CD4-positive, alpha-beta T cell treated with Interleukin-4 for 1 hour (primary cell): ENCODE data around the gene HSPA14.
A peak's percentile ranks its signal among the peaks of the same experiment; 100 is the strongest.
"Not testable (repeated sequence)": the region's sequence is repeated elsewhere in the genome, so short reads cannot be mapped to it uniquely, and the experiment has no call there.

Experiments
- DNase-seq, 2 donors: peaks; one replicate each; pipeline ENCODE4 v3.0.0-alpha.2; 2020 to 2022

Gene HSPA14

GRCh38 chr10:14891151-14891550, 53.0 kb downstream of the HSPA14 start:
- no peak for DNase-seq

- peak in 1 of 2 donors; percentile 46 for DNase-seq
Measured at GRCh38 chr10:14904316-14904732, 66.2 kb downstream of the HSPA14 start.

DNA sequence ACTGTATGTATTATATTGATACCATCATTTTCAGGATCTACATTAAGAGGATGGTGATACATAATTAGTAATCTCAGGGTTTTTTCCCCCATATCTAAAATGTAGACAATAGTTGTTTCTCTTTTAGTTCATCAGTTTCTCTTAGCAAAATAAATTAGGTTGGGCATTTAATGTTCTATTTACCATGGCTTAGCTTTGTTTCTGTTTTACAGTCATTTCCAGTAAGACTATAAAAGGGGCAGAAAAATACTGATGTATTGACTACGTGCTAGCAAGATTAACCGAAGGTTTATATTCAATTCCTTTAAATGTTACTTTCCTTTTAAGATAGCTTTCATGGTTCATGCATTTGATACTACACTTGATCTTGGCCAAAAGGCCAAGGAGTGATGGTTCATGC, 66.8 kb downstream of the HSPA14 start:
- no peak for DNase-seq

GRCh38 chr10:14905890-14906289, 67.8 kb downstream of the HSPA14 start:
- DNase-seq = no peak

GRCh38 chr10:14906765-14907164, 68.7 kb downstream of the HSPA14 start:
- no peak for DNase-seq

GRCh38 chr10:14907591-14907990, 69.5 kb downstream of the HSPA14 start:
- not testable (repeated sequence) for DNase-seq

DNA sequence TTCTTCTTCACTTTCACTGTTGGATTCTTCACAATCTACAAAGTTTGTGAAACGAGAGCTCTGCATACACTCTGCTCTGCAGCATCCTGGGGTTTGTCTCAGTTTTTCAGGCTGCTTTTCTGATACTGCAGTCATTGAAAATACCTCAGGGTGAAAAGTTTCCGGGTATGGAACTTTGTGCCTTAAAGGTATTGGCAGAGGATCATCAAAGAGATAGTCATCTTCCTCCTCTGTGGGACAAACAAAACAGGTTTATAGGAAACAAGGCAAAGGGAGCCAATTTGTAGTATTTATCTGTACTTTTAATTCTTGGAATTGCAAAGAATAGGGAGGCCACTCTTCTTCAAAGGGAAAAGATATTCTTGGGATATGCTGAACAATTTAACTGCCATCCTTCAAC, 71.0 kb downstream of the HSPA14 start:
- no peak for DNase-seq

DNA sequence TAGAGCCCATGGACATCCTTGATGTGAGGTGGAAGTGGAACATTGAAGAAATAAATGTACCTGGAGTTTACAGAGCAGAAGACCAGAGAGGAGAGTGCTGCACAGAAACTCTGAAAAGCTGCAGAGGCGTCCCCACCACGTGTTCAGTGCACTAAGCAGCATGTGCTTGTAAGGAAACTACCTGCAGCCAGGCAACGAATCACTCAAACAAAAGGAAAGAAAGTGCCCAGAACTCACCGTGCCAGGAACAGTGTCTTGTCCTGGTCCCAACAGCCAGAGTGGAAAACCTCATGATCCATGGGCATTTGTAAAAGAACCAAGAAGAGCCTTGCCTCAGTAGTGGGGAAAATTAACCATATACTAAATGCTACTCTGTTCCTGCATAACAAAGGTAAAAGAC, 72.8 kb downstream of the HSPA14 start:
- DNase-seq = no peak

GRCh38 chr10:14911801-14912200, 73.7 kb downstream of the HSPA14 start:
- DNase-seq = no peak

DNA sequence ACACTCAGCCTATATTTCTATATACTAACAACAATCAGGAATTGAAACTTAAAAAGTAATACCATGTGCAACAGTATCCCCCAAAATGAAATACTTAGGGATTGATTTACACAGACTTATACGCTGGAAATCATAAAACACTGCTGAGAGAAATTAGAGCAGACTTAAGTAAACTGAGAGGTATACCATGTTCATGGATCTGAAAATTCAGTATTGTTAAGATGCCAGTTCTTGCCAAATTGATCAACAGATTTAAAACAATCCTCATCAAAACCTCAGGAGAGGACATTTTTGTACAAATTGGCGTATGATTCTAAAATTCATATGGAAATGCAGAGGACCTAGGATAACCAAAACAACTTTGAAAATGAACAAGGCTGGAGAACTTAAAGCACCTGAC, 78.5 kb downstream of the HSPA14 start:
- DNase-seq = no peak

DNA sequence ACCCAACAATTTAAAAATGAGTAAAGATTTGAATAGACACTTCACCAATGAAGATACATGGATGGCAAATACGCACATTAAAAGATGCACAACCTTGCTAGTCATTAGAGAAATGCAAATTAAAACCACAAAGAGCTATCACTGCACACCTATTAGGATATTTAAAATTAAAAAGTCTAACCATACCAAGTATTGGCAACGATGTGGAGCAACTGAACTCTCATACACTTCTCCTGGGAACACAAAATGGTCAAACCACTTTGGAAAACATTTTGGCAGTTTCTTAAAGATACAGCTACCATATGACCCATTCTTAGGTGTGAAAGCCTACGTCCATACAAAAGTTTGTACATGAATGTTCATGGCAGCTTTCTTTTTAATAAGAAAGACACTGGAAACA, 79.7 kb downstream of the HSPA14 start:
- no peak for DNase-seq

DNA sequence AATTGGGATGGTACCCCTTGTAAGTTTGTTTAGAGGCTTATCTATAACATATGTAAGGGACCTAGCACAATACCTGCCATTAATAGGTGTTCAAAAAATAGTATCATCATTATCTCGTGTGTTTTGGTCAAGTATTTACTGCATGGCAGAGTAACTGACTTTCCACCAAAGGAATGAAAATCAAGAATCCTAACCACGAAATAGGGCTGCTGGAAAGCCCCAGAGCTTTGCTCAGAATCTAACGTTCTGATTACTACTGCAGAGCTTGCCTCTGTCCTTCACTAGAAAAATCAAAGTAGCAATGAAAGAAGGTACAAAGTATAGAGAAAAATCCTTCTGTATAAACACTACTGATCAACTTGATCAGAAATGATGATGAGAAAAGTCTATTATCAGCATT, 80.9 kb downstream of the HSPA14 start:
- DNase-seq = no peak
